ENCODE results near the gene LCE2D. TPM values are rescaled to one million over a fixed set of nuclear protein-coding genes. Genes with fewer than 3 reads are reported as not detected.

The LCE2D gene
- polyA plus RNA-seq, 1 donor, result not detected

DNA sequence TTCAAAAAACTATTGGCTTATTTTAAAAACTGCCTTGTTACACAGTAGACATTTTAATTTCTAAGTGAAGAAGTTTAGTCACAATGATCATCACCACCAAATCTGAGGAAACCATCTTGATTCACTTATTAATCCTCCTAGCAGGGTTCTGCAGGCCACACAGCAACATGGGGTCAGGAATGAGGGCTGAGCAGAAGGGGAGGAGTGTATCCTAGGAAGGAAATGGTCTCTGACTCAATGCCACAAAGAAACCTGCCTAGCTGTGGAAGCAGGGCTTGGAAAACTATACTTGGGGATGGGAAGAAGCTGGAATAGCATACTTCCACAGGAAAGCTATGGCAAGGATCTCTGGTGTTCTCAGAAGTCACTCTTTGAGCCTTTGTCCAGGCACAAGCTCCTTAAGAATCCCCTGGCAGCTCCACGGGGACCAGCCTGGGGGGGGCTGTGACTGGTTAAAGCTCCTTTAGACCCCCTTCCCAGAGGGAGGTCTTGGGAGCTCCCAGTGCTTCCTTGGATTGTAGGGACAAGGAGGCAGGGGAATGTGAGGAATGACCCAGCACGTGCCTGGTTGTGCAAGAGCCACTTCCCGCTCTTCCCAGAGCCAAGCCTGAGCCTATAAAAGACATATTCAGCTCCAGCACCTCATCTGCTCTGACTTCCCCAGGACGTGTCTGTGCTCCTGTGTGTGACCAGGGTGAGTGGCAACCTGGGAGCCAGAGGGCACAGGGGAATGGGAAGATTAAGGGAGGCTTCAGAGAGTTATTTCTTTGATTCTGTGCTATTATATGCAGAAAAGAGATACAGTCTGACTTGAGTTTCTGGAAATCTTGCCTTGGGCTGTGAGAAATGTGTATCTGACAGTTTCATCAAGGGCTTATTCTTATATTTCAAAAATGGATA, 34.8 kb downstream of the LCE2D start, which contains the start of gene LCE2A:
Gene LCE2A (plus strand): TSS at position 645 of the 900 bp plus-strand sequence. CDS start 557 bp downstream, outside the sequence.
- no peak for DNase-seq

DNA sequence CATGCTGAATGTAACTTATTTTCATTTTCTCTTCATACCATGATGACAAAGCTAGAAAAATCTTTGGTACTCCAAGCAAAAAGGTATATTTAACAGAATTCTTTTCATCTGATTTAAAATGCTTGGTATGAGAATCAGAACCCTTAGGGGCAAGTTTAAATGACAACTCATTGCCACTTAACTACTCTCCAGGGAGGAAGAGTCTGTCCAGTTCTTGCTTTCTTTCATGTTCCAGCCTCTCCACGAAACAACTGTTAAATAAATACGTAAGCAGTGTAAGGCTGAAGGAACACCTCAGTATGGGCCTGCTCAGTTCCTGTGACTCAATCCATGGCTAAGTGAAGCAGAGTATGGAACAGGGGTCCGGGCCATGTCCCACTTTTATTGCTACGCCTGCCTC, 36.6 kb downstream of the LCE2D start:
- no peak for DNase-seq

- DNase-seq, result no peak
Observed at GRCh38 chr1:152707860-152708259, 44.7 kb downstream of the LCE2D start, which contains the start of gene LCE4A. Gene LCE4A (plus strand): TSS chr1:152708160. CDS start chr1:152709076, 916 bp downstream.

Other genes starting within 250 kb of the LCE2D start
- not detected for gene CRNN, start 249.1 kb upstream of the LCE2D start, polyA plus RNA-seq (ENCODE audit: insufficient read length)
- gene LCE5A, start 152.6 kb upstream of the LCE2D start, polyA plus RNA-seq (ENCODE audit: insufficient read length), result not detected
- not detected for gene CRCT1, start 148.9 kb upstream of the LCE2D start, polyA plus RNA-seq (ENCODE audit: insufficient read length)
- gene LCE3E, start 96.6 kb upstream of the LCE2D start, polyA plus RNA-seq (ENCODE audit: insufficient read length), result not detected
- gene LCE3D, start 82.9 kb upstream of the LCE2D start, polyA plus RNA-seq (ENCODE audit: insufficient read length), result not detected
- gene LCE3C, start 63.1 kb upstream of the LCE2D start, polyA plus RNA-seq (ENCODE audit: insufficient read length), result not detected
- not detected for gene LCE3B, start 49.6 kb upstream of the LCE2D start, polyA plus RNA-seq (ENCODE audit: insufficient read length)
- gene LCE3A, start 40.3 kb upstream of the LCE2D start, polyA plus RNA-seq (ENCODE audit: insufficient read length), result not detected
- gene LCE2C, start 11.9 kb downstream of the LCE2D start, polyA plus RNA-seq (ENCODE audit: insufficient read length), result not detected
- not detected for gene LCE2B, start 22.7 kb downstream of the LCE2D start, polyA plus RNA-seq (ENCODE audit: insufficient read length)
- gene LCE2A, start 35.0 kb downstream of the LCE2D start, polyA plus RNA-seq (ENCODE audit: insufficient read length), result not detected
- not detected for gene LCE4A, start 44.8 kb downstream of the LCE2D start, polyA plus RNA-seq (ENCODE audit: insufficient read length)
- not detected for gene KPRP, start 94.6 kb downstream of the LCE2D start, polyA plus RNA-seq (ENCODE audit: insufficient read length)
- gene LCE1F, start 111.8 kb downstream of the LCE2D start, polyA plus RNA-seq (ENCODE audit: insufficient read length), result not detected
- gene LCE1E, start 122.9 kb downstream of the LCE2D start, polyA plus RNA-seq (ENCODE audit: insufficient read length), result not detected
- not detected for gene LCE1D, start 133.3 kb downstream of the LCE2D start, polyA plus RNA-seq (ENCODE audit: insufficient read length)
- not detected for gene LCE1C, start 143.3 kb downstream of the LCE2D start, polyA plus RNA-seq (ENCODE audit: insufficient read length)
- not detected for gene LCE1B, start 148.6 kb downstream of the LCE2D start, polyA plus RNA-seq (ENCODE audit: insufficient read length)
- gene LCE1A, start 164.1 kb downstream of the LCE2D start, polyA plus RNA-seq (ENCODE audit: insufficient read length), result not detected
- gene LCE6A, start 179.5 kb downstream of the LCE2D start, polyA plus RNA-seq (ENCODE audit: insufficient read length), result not detected
- not detected for gene LCE7A, start 196.6 kb downstream of the LCE2D start, polyA plus RNA-seq (ENCODE audit: insufficient read length)
- gene SMCP, start 214.9 kb downstream of the LCE2D start, polyA plus RNA-seq (ENCODE audit: insufficient read length), result not detected
- 0.36 TPM for gene IVL, start 245.2 kb downstream of the LCE2D start, polyA plus RNA-seq (ENCODE audit: insufficient read length)